Neutrophil (primary cell): ENCODE results near the gene RAD51B.
"Not testable (repeated sequence)": the region's sequence is repeated elsewhere in the genome, so short reads cannot be mapped to it uniquely, and the experiment has no call there.

Experiments
- H3K27ac ChIP-seq: fragments of 200-600 bp; sonication (generic); 2 replicates; pipeline ENCODE4 v1.5.1; 2016; ENCODE audit warnings: mild to moderate bottlenecking, moderate library complexity
- H3K27me3 ChIP-seq: fragments of 200-600 bp; sonication (generic); 2 replicates; pipeline ENCODE4 v1.6.0; 2016; ENCODE audit warnings: mild to moderate bottlenecking
- H3K36me3 ChIP-seq: fragments of 200-600 bp; sonication (generic); 2 replicates; pipeline ENCODE4 v1.5.1; 2017
- H3K4me1 ChIP-seq, 2 experiments: fragments of 200-600 bp in 1 of 2; sonication (generic) in 1 of 2; 1 replicate in 1 of 2; 2 replicates in 1 of 2; pipeline versions ENCODE4 v1.5.1 to v1.6.1; 2013 to 2016; ENCODE audit warnings: low read depth in 1 of 2, low read length in 1 of 2, mild to moderate bottlenecking in 1 of 2, moderate library complexity in 1 of 2; ENCODE audit not compliant: control insufficient read depth in 1 of 2, insufficient read depth in 1 of 2
- H3K4me3 ChIP-seq, 2 experiments: fragments of 200-600 bp in 1 of 2; sonication (generic) in 1 of 2; 1 replicate in 1 of 2; 2 replicates in 1 of 2; pipeline ENCODE4 v1.5.1; 2013 to 2016; ENCODE audit warnings: low read depth in 1 of 2, low read length in 1 of 2, mild to moderate bottlenecking in 1 of 2, moderate library complexity in 1 of 2
- H3K9me3 ChIP-seq: fragments of 200-600 bp; sonication (generic); 2 replicates; pipeline ENCODE4 v1.5.1; 2016
- CTCF ChIP-seq: fragments of 200-600 bp; sonication (generic); IDR thresholded peaks from 2 replicates; pipeline ENCODE4 v1.5.1; 2016; ENCODE audit warnings: antibody characterized with exemption

The RAD51B gene

GRCh38 chr14:68028075-68028474 is 208.5 kb downstream of the RAD51B start:
- no peaks in the 10 kb centered on the region for H3K36me3 ChIP-seq
- H3K27me3 ChIP-seq = no peaks in the 10 kb centered on the region
- no peak for TF ChIP-seq CTCF
- H3K27ac ChIP-seq = no peak overlapping the region
- H3K9me3 ChIP-seq = no peaks in the 10 kb centered on the region
- H3K4me3 ChIP-seq = no peak overlapping the region
- H3K4me1 ChIP-seq = no peaks in the 10 kb centered on the region

GRCh38 chr14:68031011-68031410 is 211.4 kb downstream of the RAD51B start:
- H3K36me3 ChIP-seq, H3K9me3 ChIP-seq, H3K27me3 ChIP-seq, H3K4me1 ChIP-seq, H3K27ac ChIP-seq, H3K4me3 ChIP-seq: not testable (repeated sequence)

DNA sequence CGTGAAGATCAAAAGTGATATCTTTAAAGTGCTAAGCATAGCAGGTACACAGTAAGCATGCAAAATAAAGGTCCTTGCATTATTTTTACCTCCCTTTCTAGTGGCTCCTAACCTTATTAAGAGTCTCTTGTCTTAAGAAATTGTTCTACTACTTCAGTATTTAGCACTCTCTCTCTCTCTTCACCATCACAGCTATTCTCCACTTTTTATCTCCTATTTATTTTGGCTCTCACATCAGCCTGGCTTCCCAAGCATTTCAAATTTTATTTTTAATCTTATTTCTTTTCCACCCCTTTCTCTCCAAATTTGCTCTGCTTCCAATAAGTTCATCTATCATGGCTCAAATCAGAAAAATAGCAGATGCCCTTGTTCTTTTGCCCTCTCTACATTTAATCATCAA is 212.6 kb downstream of the RAD51B start:
- Histone ChIP-seq H3K27me3 (no peaks in the 10 kb centered on the region), H3K36me3 (no peaks in the 10 kb centered on the region), H3K4me3 (no peak overlapping the region), H3K4me1 (no peaks in the 10 kb centered on the region), H3K27ac (no peak overlapping the region), H3K9me3 (no peaks in the 10 kb centered on the region)
- no peak for TF ChIP-seq CTCF

DNA sequence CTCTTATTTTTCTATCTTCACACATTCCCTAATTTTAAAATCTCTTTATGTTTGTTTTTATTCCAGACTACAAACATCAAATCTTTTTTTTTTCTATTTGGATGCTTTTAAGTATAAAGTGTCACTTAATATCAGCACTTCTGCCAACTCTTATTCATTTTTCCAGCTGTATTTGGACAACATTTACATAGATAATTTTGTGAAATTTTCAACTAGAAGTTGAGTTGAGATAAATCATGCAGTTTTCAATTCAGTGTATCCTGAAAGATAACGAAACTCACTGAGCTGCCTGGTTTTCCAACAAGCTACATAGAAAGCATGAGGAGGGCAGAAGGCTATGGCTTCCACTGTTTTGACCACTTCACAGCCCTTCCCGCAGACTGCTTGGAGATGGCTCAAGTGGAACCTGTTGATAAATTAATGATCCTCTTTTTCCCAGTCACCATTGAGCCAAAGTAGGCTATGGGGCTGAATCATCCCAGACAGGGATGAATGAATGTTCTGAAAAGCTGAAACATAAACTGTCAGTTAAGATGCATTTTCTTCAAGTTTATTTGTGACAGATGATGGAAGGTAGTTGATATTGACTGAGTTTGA is 213.9 kb downstream of the RAD51B start:
- Histone ChIP-seq H3K4me3 (no peak overlapping the region), H3K36me3 (no peaks in the 10 kb centered on the region), H3K27me3 (no peaks in the 10 kb centered on the region), H3K4me1 (no peaks in the 10 kb centered on the region), H3K27ac (no peak overlapping the region), H3K9me3 (no peaks in the 10 kb centered on the region)
- TF ChIP-seq CTCF = no peak

GRCh38 chr14:68034896-68035295 is 215.3 kb downstream of the RAD51B start:
- no peaks in the 10 kb centered on the region for H3K27me3 ChIP-seq
- H3K4me3 ChIP-seq = no peak overlapping the region
- H3K9me3 ChIP-seq = no peaks in the 10 kb centered on the region
- no peaks in the 10 kb centered on the region for H3K36me3 ChIP-seq
- TF ChIP-seq CTCF = no peak
- no peak overlapping the region for H3K27ac ChIP-seq
- no peaks in the 10 kb centered on the region for H3K4me1 ChIP-seq

DNA sequence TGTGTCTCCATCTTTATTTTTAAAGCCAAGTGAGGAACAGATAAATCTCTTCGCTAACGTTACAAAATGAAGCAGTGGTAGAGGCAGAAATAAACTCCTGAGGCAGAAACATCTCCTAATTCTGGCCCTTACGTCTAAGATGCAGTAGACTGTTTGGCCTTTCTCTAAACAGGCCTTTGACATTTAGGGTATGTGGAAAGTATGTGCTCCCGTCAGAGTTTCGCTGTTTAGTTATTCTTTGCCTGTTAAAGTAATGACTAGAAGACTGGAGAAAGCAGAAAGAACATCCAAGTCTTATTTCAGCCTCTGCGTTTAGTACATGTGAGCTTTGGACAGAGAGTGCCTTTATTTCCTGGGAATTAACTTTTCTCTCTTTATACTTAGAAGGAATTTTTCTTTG is 216.6 kb downstream of the RAD51B start:
- Histone ChIP-seq H3K4me3 (no peak overlapping the region), H3K27ac (no peak overlapping the region), H3K9me3 (no peaks in the 10 kb centered on the region), H3K4me1 (no peaks in the 10 kb centered on the region), H3K27me3 (no peaks in the 10 kb centered on the region), H3K36me3 (no peaks in the 10 kb centered on the region)
- no peak for TF ChIP-seq CTCF
